Hepatocyte (in vitro differentiated cells): ENCODE data around the gene PLA2G4C. TPM values are rescaled to one million over a fixed set of nuclear protein-coding genes. Genes with fewer than 3 reads are reported as not detected.

Experiments
- DNase-seq: peaks from one replicate; pipeline ENCODE4 v3.0.0-alpha.2; 2016; ENCODE audit warnings: low spot score
- H2AFZ ChIP-seq: fragments of 200-600 bp; sonication (generic); 2 replicates; pipeline ENCODE4 v1.6.0; 2016; ENCODE audit warnings: antibody characterized with exemption, mild to moderate bottlenecking
- H3K27ac ChIP-seq: fragments of 200-600 bp; sonication (generic); 2 replicates; pipeline ENCODE4 v1.5.1; 2016; ENCODE audit warnings: mild to moderate bottlenecking
- H3K27me3 ChIP-seq: fragments of 200-600 bp; sonication (generic); 2 replicates; pipeline ENCODE4 v1.6.1; 2016
- H3K36me3 ChIP-seq: fragments of 200-600 bp; sonication (generic); replicated peaks from 2 replicates; pipeline ENCODE4 v1.5.1; 2016; ENCODE audit warnings: low read depth; ENCODE audit not compliant: insufficient read depth
- H3K4me1 ChIP-seq: fragments of 200-600 bp; sonication (generic); 2 replicates; pipeline ENCODE4 v1.5.1; 2016; ENCODE audit warnings: mild to moderate bottlenecking, moderate library complexity; ENCODE audit not compliant: insufficient read depth
- H3K4me2 ChIP-seq: fragments of 200-600 bp; sonication (generic); 2 replicates; pipeline ENCODE4 v1.6.0; 2016
- H3K4me3 ChIP-seq: fragments of 200-600 bp; sonication (generic); 2 replicates; pipeline ENCODE4 v1.5.1; 2016; ENCODE audit warnings: mild to moderate bottlenecking
- H3K79me2 ChIP-seq: fragments of 200-600 bp; sonication (generic); 2 replicates; pipeline ENCODE4 v1.6.0; 2017; ENCODE audit warnings: mild to moderate bottlenecking
- H3K9me2 ChIP-seq: fragments of 200-600 bp; sonication (generic); replicated peaks from 2 replicates; pipeline ENCODE4 v1.6.0; 2017; ENCODE audit warnings: mild to moderate bottlenecking; ENCODE audit not compliant: insufficient read depth
- H3K9me3 ChIP-seq: fragments of 200-600 bp; sonication (generic); 2 replicates; pipeline ENCODE4 v1.5.1; 2016; ENCODE audit warnings: low read depth, mild to moderate bottlenecking
- H4K20me1 ChIP-seq: fragments of 200-600 bp; sonication (generic); 2 replicates; pipeline ENCODE4 v1.6.0; 2016; ENCODE audit warnings: mild to moderate bottlenecking; ENCODE audit not compliant: insufficient read depth, poor library complexity, severe bottlenecking
- EZH2 ChIP-seq: fragments of 200-600 bp; sonication (generic); IDR thresholded peaks from 2 replicates; pipeline ENCODE4 v1.6.1; 2016; ENCODE audit warnings: antibody characterized with exemption, mild to moderate bottlenecking, borderline replicate concordance
- EZH2phosphoT487 ChIP-seq: fragments of 200-600 bp; sonication (generic); IDR thresholded peaks from one replicate; pipeline ENCODE4 v1.6.1; 2018; ENCODE audit warnings: antibody characterized with exemption, mild to moderate bottlenecking, low read depth, moderate library complexity; ENCODE audit not compliant: unreplicated experiment, severe bottlenecking
- WGBS: methylation state at CpG from one replicate; pipeline ENCODE4 v1.1.6; 2016; ENCODE audit warnings: low lambda C conversion rate; ENCODE audit errors: missing lambda C conversion rate; 5-methylcytosine and 5-hydroxymethylcytosine counted together
- polyA plus RNA-seq: library from polyadenylated mRNA; unstranded; fragments of >200 nt; fragmentation: Nextera tagmentation; extraction: Ambion mirVana; gene quantifications from 2 replicates; pipeline ENCODE4 v1.2.1, GENCODE V29; 2016
- total RNA-seq: library from RNA; depleted of rRNA; stranded (reverse); fragments of >200 nt; gene quantifications from 2 replicates; pipeline ENCODE4 v1.2.3, GENCODE V29; 2014
- TF ChIP-seq, protein P1 (sequence below): fragments of 200-600 bp; sonication (generic); IDR thresholded peaks from 2 replicates; pipeline ENCODE4 v1.5.1; 2016; ENCODE audit warnings: antibody characterized with exemption, mild to moderate bottlenecking; ENCODE audit not compliant: poor library complexity

The PLA2G4C gene
- total and polyA plus RNA-seq, 2 experiments from 2014 or later: 2.0 to 5.4 TPM

- DNase-seq: no peak
- TF ChIP-seq, protein P1, sequence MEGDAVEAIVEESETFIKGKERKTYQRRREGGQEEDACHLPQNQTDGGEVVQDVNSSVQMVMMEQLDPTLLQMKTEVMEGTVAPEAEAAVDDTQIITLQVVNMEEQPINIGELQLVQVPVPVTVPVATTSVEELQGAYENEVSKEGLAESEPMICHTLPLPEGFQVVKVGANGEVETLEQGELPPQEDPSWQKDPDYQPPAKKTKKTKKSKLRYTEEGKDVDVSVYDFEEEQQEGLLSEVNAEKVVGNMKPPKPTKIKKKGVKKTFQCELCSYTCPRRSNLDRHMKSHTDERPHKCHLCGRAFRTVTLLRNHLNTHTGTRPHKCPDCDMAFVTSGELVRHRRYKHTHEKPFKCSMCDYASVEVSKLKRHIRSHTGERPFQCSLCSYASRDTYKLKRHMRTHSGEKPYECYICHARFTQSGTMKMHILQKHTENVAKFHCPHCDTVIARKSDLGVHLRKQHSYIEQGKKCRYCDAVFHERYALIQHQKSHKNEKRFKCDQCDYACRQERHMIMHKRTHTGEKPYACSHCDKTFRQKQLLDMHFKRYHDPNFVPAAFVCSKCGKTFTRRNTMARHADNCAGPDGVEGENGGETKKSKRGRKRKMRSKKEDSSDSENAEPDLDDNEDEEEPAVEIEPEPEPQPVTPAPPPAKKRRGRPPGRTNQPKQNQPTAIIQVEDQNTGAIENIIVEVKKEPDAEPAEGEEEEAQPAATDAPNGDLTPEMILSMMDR: no peak
- TF ChIP-seq EZH2: no peak
- no peak for TF ChIP-seq EZH2phosphoT487
- Histone ChIP-seq H3K27me3 (no peaks in the 10 kb centered on the region), H3K4me3 (no peak overlapping the region), H3K9me3 (no peaks in the 10 kb centered on the region), H3K79me2 (no peaks in the 10 kb centered on the region), H4K20me1 (no peaks in the 10 kb centered on the region), H3K36me3 (no peaks in the 10 kb centered on the region), H3K9me2 (no peaks in the 10 kb centered on the region), H3K4me2 (no peak overlapping the region), H3K27ac (no peak overlapping the region), H2AFZ (no peak overlapping the region), H3K4me1 (no peaks in the 10 kb centered on the region)
- WGBS: 81% methylated on average over 2 of the region's 2 CpGs
Measured at GRCh38 chr19:48069435-48069834, 41.2 kb downstream of the PLA2G4C start.

DNA sequence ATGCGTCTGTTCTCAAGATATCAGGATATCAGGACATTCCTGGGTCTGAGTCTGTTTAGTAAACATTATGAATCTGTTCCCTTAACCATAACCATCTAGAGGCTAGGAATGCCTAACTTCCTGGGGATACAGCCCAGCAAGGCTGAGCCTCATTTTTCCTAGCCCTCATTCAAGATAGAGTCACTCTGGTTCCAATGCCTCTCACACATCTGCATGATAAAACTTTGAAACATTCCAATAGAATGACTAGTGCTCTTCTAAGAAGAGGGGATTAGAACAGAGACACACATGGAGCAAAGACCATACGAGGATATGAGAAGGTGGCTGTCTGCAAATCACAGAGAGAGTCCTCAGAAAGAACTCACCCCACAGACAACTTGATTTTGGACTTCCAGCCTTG lies 46.1 kb downstream of the PLA2G4C start:
- Histone ChIP-seq H2AFZ (no peak overlapping the region), H3K36me3 (no peaks in the 10 kb centered on the region), H3K27me3 (no peaks in the 10 kb centered on the region), H3K27ac (no peak overlapping the region), H3K9me3 (no peaks in the 10 kb centered on the region), H3K4me3 (no peak overlapping the region), H3K4me2 (no peak overlapping the region), H3K4me1 (no peaks in the 10 kb centered on the region), H3K9me2 (no peaks in the 10 kb centered on the region), H3K79me2 (no peaks in the 10 kb centered on the region), H4K20me1 (no peaks in the 10 kb centered on the region)
- 61% methylated on average over 2 of the region's 2 CpGs for WGBS
- DNase-seq: no peak
- TF ChIP-seq, protein P1: no peak
- no peak for TF ChIP-seq EZH2
- TF ChIP-seq EZH2phosphoT487: no peak

- no peaks in the 10 kb centered on the region for H3K79me2 ChIP-seq
- no peak overlapping the region for H3K27ac ChIP-seq
- TF ChIP-seq EZH2phosphoT487 (no peak), EZH2 (no peak)
- TF ChIP-seq, protein P1: no peak
- H3K4me3 ChIP-seq: no peak overlapping the region
- no peaks in the 10 kb centered on the region for H3K4me1 ChIP-seq
- 75% methylated on average over 37 of the region's 37 CpGs for WGBS
- H3K36me3 ChIP-seq: no peaks in the 10 kb centered on the region
- H3K9me2 ChIP-seq: no peaks in the 10 kb centered on the region
- H3K4me2 ChIP-seq: no peak overlapping the region
- no peak overlapping the region for H2AFZ ChIP-seq
- no peaks in the 10 kb centered on the region for H3K9me3 ChIP-seq
- H4K20me1 ChIP-seq: no peaks in the 10 kb centered on the region
- H3K27me3 ChIP-seq: no peaks in the 10 kb centered on the region
- DNase-seq: no peak
Measured at GRCh38 chr19:48061401-48062344, 48.9 kb downstream of the PLA2G4C start.
